ENCODE results near the gene TAL1. TPM values are rescaled to one million over a fixed set of nuclear protein-coding genes. Genes with fewer than 3 reads are reported as not detected.
A peak's percentile ranks its signal among the peaks of the same experiment; 100 is the strongest.

TAL1 gene
- total and polyA plus RNA-seq, 2 of the 13 experiments (the other 11 are each of a cell fraction or from before 2014, with no cell fraction given): 0.05 TPM; not detected in 1

DNA sequence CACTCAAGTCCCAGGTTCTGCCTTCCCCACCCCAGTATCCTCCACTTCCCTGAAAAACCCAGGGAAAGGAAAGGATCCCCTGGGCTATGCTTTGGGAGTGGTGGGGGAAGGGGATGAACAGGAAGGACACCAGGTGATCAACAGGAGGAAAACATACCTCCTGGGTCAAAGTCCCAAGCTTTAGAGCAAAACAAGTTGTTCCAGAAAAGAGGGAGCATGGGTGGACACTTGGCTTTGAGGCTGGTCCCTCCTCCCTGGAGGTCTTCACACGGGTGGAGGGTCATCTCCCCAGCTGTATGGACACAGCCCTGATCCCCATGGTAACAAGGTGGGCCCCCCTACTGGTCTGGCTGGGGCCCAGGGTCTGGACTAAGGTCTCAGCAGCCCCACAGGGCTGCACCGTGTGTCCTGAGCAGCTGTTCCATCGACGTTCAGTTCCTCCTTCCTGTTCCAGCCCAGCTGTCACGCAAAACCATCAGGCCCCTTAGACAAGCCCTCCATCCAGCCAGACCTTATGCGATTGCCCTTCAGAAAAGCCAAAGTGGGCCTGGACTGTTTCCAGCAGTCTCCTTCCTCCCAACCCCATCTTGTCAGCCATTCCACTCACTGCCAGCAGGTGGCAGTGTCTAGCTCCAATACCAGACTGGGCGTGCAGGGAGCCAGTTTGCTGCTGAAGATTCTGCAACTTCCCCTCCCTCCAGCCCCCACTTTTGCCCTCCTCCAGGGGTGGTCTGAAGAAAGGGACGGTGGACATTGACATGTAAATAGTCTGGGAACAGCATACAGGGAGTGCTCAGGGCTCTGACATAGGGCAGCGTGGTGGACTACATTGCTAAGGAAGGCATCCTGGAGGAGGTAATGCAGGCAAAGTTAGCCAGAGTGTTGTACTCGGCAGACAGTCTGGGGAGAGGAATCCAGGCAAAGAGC lies 39.3 kb downstream of the TAL1 start (continued):
- TF ChIP-seq, protein P1, sequence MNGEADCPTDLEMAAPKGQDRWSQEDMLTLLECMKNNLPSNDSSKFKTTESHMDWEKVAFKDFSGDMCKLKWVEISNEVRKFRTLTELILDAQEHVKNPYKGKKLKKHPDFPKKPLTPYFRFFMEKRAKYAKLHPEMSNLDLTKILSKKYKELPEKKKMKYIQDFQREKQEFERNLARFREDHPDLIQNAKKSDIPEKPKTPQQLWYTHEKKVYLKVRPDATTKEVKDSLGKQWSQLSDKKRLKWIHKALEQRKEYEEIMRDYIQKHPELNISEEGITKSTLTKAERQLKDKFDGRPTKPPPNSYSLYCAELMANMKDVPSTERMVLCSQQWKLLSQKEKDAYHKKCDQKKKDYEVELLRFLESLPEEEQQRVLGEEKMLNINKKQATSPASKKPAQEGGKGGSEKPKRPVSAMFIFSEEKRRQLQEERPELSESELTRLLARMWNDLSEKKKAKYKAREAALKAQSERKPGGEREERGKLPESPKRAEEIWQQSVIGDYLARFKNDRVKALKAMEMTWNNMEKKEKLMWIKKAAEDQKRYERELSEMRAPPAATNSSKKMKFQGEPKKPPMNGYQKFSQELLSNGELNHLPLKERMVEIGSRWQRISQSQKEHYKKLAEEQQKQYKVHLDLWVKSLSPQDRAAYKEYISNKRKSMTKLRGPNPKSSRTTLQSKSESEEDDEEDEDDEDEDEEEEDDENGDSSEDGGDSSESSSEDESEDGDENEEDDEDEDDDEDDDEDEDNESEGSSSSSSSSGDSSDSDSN (CRISPR knock-in tag; IDR thresholded peaks at IDR 0.05): peak; percentile 17; the same call in 1 of the 2 replicates
- TF ChIP-seq ZNF430 (CRISPR knock-in tag; IDR thresholded peaks at IDR 0.05) (peak; percentile 88), GFI1 (CRISPR knock-in tag; IDR thresholded peaks at IDR 0.05; ENCODE audit: borderline replicate concordance) (peak; percentile 61; the same call in 1 of the 2 replicates), GATAD2A (CRISPR knock-in tag; IDR thresholded peaks at IDR 0.05) (no peak; the same call in 1 of the 2 replicates), ATAD3A (CRISPR knock-in tag; IDR thresholded peaks at IDR 0.05) (no peak), ZBTB7B (CRISPR knock-in tag; IDR thresholded peaks at IDR 0.05) (peak; percentile 61), KMT2B (CRISPR knock-in tag; IDR thresholded peaks at IDR 0.05) (0 out of 2 replicates have a peak, but pooled peaks have one; percentile 2), ZNF781 (CRISPR knock-in tag; IDR thresholded peaks at IDR 0.05; ENCODE audit: borderline replicate concordance, not compliant biosample characterization) (peak; percentile 66), ZNF431 (CRISPR knock-in tag; IDR thresholded peaks at IDR 0.05; ENCODE audit: borderline replicate concordance, low read depth) (peak; percentile 91; the same call in 1 of the 2 replicates), FOXO1 (CRISPR knock-in tag; IDR thresholded peaks at IDR 0.05) (peak; percentile 98), CCDC6 (CRISPR knock-in tag; IDR thresholded peaks at IDR 0.05) (peak; percentile 53; the same call in 1 of the 2 replicates), AGO1 (IDR thresholded peaks at IDR 0.05; ENCODE audit: low read depth, low read length, poor library complexity, severe bottlenecking) (no peak)
- TF ChIP-seq, protein P2, sequence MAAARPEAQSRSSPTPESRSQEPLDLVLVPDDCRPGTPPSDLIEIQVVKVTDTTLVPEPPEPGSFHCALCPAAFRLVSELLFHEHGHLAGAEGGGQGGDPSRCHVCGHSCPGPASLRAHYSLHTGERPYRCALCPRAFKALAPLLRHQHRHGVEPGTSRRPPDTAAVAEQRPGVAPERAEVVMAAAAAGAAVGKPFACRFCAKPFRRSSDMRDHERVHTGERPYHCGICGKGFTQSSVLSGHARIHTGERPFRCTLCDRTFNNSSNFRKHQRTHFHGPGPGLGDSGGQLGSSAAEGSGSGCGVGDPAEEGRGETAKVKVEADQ (CRISPR knock-in tag; IDR thresholded peaks at IDR 0.05; ENCODE audit: borderline replicate concordance): 0 out of 2 replicates have a peak, but pooled peaks have one; percentile 45
- TF ChIP-seq, protein P3, sequence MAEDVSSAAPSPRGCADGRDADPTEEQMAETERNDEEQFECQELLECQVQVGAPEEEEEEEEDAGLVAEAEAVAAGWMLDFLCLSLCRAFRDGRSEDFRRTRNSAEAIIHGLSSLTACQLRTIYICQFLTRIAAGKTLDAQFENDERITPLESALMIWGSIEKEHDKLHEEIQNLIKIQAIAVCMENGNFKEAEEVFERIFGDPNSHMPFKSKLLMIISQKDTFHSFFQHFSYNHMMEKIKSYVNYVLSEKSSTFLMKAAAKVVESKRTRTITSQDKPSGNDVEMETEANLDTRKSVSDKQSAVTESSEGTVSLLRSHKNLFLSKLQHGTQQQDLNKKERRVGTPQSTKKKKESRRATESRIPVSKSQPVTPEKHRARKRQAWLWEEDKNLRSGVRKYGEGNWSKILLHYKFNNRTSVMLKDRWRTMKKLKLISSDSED (CRISPR knock-in tag; IDR thresholded peaks at IDR 0.05): no peak
- TF ChIP-seq, protein P4, sequence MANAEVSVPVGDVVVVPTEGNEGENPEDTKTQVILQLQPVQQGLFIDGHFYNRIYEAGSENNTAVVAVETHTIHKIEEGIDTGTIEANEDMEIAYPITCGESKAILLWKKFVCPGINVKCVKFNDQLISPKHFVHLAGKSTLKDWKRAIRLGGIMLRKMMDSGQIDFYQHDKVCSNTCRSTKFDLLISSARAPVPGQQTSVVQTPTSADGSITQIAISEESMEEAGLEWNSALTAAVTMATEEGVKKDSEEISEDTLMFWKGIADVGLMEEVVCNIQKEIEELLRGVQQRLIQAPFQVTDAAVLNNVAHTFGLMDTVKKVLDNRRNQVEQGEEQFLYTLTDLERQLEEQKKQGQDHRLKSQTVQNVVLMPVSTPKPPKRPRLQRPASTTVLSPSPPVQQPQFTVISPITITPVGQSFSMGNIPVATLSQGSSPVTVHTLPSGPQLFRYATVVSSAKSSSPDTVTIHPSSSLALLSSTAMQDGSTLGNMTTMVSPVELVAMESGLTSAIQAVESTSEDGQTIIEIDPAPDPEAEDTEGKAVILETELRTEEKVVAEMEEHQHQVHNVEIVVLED (CRISPR knock-in tag; IDR thresholded peaks at IDR 0.05; ENCODE audit: borderline replicate concordance): peak; percentile 33; the same call in 1 of the 2 replicates
- TF ChIP-seq, protein P5, sequence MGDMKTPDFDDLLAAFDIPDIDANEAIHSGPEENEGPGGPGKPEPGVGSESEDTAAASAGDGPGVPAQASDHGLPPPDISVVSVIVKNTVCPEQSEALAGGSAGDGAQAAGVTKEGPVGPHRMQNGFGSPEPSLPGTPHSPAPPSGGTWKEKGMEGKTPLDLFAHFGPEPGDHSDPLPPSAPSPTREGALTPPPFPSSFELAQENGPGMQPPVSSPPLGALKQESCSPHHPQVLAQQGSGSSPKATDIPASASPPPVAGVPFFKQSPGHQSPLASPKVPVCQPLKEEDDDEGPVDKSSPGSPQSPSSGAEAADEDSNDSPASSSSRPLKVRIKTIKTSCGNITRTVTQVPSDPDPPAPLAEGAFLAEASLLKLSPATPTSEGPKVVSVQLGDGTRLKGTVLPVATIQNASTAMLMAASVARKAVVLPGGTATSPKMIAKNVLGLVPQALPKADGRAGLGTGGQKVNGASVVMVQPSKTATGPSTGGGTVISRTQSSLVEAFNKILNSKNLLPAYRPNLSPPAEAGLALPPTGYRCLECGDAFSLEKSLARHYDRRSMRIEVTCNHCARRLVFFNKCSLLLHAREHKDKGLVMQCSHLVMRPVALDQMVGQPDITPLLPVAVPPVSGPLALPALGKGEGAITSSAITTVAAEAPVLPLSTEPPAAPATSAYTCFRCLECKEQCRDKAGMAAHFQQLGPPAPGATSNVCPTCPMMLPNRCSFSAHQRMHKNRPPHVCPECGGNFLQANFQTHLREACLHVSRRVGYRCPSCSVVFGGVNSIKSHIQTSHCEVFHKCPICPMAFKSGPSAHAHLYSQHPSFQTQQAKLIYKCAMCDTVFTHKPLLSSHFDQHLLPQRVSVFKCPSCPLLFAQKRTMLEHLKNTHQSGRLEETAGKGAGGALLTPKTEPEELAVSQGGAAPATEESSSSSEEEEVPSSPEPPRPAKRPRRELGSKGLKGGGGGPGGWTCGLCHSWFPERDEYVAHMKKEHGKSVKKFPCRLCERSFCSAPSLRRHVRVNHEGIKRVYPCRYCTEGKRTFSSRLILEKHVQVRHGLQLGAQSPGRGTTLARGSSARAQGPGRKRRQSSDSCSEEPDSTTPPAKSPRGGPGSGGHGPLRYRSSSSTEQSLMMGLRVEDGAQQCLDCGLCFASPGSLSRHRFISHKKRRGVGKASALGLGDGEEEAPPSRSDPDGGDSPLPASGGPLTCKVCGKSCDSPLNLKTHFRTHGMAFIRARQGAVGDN (CRISPR knock-in tag; IDR thresholded peaks at IDR 0.05): peak; percentile 93
